Neuronal stem cell (in vitro differentiated cells): ENCODE results near the gene SETX.
A peak's percentile ranks its signal among the peaks of the same experiment; 100 is the strongest.

Source experiments
- DNase-seq: peaks from one replicate; pipeline ENCODE4 v3.0.0-alpha.2; 2013; ENCODE audit warnings: low spot score
- H2AFZ ChIP-seq: one replicate; pipeline ENCODE4 v1.6.1; 2013; ENCODE audit warnings: mild to moderate bottlenecking, low read length, inconsistent platforms
- H2AK5ac ChIP-seq: 2 replicates; pipeline ENCODE4 v1.6.1; 2013; ENCODE audit warnings: low read depth, mild to moderate bottlenecking, inconsistent platforms, low read length, moderate library complexity, mixed read lengths
- H2BK120ac ChIP-seq: 2 replicates; pipeline ENCODE4 v1.6.1; 2013; ENCODE audit warnings: low read depth, mild to moderate bottlenecking, inconsistent platforms, low read length, moderate library complexity, mixed read lengths
- H2BK12ac ChIP-seq: one replicate; pipeline ENCODE4 v1.6.1; 2013; ENCODE audit warnings: low read length, inconsistent platforms
- H2BK15ac ChIP-seq: 2 replicates; pipeline ENCODE4 v1.6.1; 2013; ENCODE audit warnings: mild to moderate bottlenecking, low read length, inconsistent platforms, mixed read lengths
- H2BK5ac ChIP-seq: one replicate; pipeline ENCODE4 v1.6.1; 2013; ENCODE audit warnings: inconsistent platforms, mild to moderate bottlenecking, low read length, moderate library complexity
- H3K14ac ChIP-seq: one replicate; pipeline ENCODE4 v1.6.1; 2013; ENCODE audit warnings: low read length, inconsistent platforms
- H3K18ac ChIP-seq: 2 replicates; pipeline ENCODE4 v1.6.1; 2013; ENCODE audit warnings: low read length, inconsistent platforms
- H3K23ac ChIP-seq: 2 replicates; pipeline ENCODE4 v1.6.1; 2013; ENCODE audit warnings: low read depth, mild to moderate bottlenecking, mixed read lengths, low read length, inconsistent platforms; ENCODE audit not compliant: poor library complexity
- H3K27ac ChIP-seq: replicated peaks from 3 replicates; pipeline ENCODE4 v1.5.1; 2013; ENCODE audit warnings: low read length, inconsistent platforms
- H3K27me3 ChIP-seq, 3 experiments: 2 replicates each; pipeline ENCODE4 v1.6.1; 2013; ENCODE audit warnings: low read length in 3 of 3, mild to moderate bottlenecking in 2 of 3, inconsistent platforms in 1 of 3, low read depth in 1 of 3, mixed read lengths in 1 of 3, moderate library complexity in 1 of 3; ENCODE audit not compliant: control insufficient read depth in 3 of 3, insufficient read depth in 3 of 3
- H3K36me3 ChIP-seq, 2 donors: replicated peaks in 1 of 2; 2 replicates each; pipeline ENCODE4 v1.6.1; 2013; ENCODE audit warnings: low read length in 2 of 2; ENCODE audit not compliant: control insufficient read depth in 2 of 2, insufficient read depth in 2 of 2
- H3K4ac ChIP-seq: 2 replicates; pipeline ENCODE4 v1.6.1; 2013; ENCODE audit warnings: inconsistent platforms, mild to moderate bottlenecking, low read length, moderate library complexity
- H3K4me1 ChIP-seq, 2 donors: 1 replicate in 1 of 2; 2 replicates in 1 of 2; pipeline ENCODE4 v1.6.1; 2013; ENCODE audit warnings: low read length in 2 of 2, low read depth in 1 of 2; ENCODE audit not compliant: control insufficient read depth in 2 of 2, insufficient read depth in 1 of 2
- H3K4me2 ChIP-seq: one replicate; pipeline ENCODE4 v1.6.1; 2013; ENCODE audit warnings: mild to moderate bottlenecking, low read length, inconsistent platforms; ENCODE audit not compliant: insufficient read depth, poor library complexity, severe bottlenecking
- H3K4me3 ChIP-seq, 2 donors: 2 replicates each; pipeline ENCODE4 v1.5.1; 2013; ENCODE audit warnings: low read length in 2 of 2, mild to moderate bottlenecking in 2 of 2, inconsistent platforms in 1 of 2, moderate library complexity in 1 of 2
- H3K79me1 ChIP-seq: one replicate; pipeline ENCODE4 v1.6.1; 2013; ENCODE audit warnings: low read depth, mild to moderate bottlenecking, inconsistent platforms, low read length, moderate library complexity
- H3K9ac ChIP-seq: one replicate; pipeline ENCODE4 v1.6.1; 2013; ENCODE audit warnings: mild to moderate bottlenecking, low read depth, low read length, inconsistent platforms; ENCODE audit not compliant: poor library complexity
- H3K9me3 ChIP-seq, 2 donors: replicated peaks in 1 of 2; 2 replicates each; pipeline versions ENCODE3 to v1.6.1; 2013; ENCODE audit warnings: low read length in 2 of 2, mild to moderate bottlenecking in 2 of 2, inconsistent platforms in 1 of 2, low read depth in 1 of 2, mixed read lengths in 1 of 2, moderate library complexity in 1 of 2; ENCODE audit not compliant: control insufficient read depth in 2 of 2, insufficient read depth in 1 of 2
- H4K8ac ChIP-seq: one replicate; pipeline ENCODE4 v1.6.1; 2013; ENCODE audit warnings: low read depth, mild to moderate bottlenecking, inconsistent platforms, low read length, moderate library complexity
- H4K91ac ChIP-seq: one replicate; pipeline ENCODE4 v1.6.1; 2013; ENCODE audit warnings: low read length, low read depth, mild to moderate bottlenecking, inconsistent platforms; ENCODE audit not compliant: poor library complexity
- WGBS, 2 donors: extraction: QIAGEN DNeasy Blood & Tissue Kit; methylation state at CpG; one replicate each; pipeline ENCODE4 v1.1.7; 2013; ENCODE audit warnings: missing lambda C conversion rate in 2 of 2, mixed read lengths in 1 of 2; ENCODE audit not compliant: insufficient read length in 2 of 2, insufficient replicate concordance in 1 of 2; ENCODE audit errors: extremely low coverage in 2 of 2; 5-methylcytosine and 5-hydroxymethylcytosine counted together

The SETX gene

DNA sequence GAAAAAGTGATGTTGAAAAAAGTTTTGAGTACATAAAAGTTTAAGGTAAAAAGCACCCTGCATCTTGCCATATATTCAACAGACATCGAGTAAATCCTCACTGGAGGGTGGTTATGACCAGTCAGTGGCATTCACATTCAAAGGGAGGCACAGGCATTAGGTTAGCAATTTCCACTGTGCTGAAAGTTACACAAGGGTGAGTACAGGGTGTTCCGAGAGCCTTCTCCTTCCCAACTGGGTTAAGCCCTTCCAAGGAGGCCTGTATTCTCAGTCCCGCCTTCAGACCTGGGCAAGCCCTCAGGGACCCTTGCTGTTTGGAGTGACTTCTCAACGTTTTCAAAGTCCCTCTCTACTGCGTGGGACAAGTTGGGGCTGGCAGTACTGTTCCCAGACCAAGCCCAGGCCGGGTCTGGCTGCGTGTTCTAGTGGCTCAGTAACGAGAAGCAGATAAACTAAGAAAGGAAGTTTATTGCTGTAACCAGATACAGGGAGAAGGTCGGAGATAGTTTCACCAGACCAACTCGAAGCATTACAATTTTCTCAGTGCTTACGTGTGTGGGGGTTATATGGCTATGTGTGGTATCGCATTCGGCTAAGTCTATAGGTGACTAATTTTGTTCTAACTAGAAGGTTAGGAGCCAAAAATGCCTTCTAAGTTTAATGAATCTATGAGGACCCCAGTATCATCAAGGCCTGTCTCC lies 13.0 kb upstream of the SETX start:
- H3K27ac ChIP-seq, result no peak overlapping the region
- no peak overlapping the region for H4K8ac ChIP-seq
- no peak overlapping the region for H3K4ac ChIP-seq
- H3K9ac ChIP-seq, result no peak overlapping the region
- no peak overlapping the region for H2BK12ac ChIP-seq
- no peak overlapping the region for H3K4me2 ChIP-seq
- no peak overlapping the region for H2BK15ac ChIP-seq
- no peak overlapping the region for H3K23ac ChIP-seq
- no peak overlapping the region for H4K91ac ChIP-seq
- no peak overlapping the region for H3K4me3 ChIP-seq
- no peaks in the 10 kb centered on the region for H3K79me1 ChIP-seq
- H3K36me3 ChIP-seq, result no peaks in the 10 kb centered on the region
- H2BK5ac ChIP-seq, result no peak overlapping the region
- peak overlapping the region; percentile 15 for H2AFZ ChIP-seq
- no peak overlapping the region for H3K14ac ChIP-seq
- H3K27me3 ChIP-seq, result no peaks in the 10 kb centered on the region
- no peak for DNase-seq
- no peak overlapping the region for H2BK120ac ChIP-seq
- no peak overlapping the region for H2AK5ac ChIP-seq
- H3K4me1 ChIP-seq, result no peaks in the 10 kb centered on the region
- WGBS, 2 donors, result no CpG with 5 or more reads among the region's 13 CpGs
- H3K18ac ChIP-seq, result no peak overlapping the region
- H3K9me3 ChIP-seq, result no peaks in the 10 kb centered on the region

DNA sequence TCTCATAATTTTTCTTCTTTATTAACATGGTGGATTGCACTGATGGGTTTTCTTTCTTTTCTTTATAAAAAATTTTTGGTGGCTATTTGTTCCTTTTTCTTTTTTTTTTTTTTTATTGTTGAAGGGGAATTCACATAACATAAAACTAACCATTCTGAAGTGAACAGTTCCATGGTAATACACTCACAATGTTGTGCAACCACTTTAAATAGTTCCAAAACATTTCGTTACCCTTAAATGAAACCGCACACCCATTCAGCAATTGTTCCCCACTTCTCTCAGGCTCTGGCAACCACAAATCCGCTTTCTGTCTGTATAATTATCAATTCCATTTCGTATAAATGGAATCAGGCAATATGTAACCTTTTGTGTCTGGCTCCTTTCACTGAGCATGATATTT lies 11.7 kb upstream of the SETX start:
- WGBS, 2 donors, result no CpG with 5 or more reads among the region's 4 CpGs
- DNase-seq, result no peak

DNA sequence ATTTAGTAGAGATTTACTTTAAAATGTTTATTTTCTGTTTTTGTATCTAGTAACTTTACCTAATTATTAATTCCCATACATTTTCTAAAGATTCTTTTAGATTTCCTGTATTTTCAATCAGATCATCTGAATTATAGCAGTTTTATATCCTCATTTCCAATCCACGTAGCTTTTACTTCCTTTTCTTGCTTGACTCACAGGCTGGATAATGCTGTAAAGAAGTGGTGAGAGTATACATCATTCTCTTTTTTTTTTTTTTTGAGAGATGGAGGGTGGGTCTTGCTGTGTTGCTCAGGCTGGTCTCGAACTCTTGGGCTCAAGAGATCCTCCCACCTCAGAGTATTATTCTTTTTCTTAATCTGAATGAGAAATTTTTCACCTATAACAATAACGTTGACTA lies 11.2 kb upstream of the SETX start:
- H3K18ac ChIP-seq, result no peak overlapping the region
- H3K79me1 ChIP-seq, result no peaks in the 10 kb centered on the region
- H2AK5ac ChIP-seq, result no peak overlapping the region
- H3K9ac ChIP-seq, result no peak overlapping the region
- no peaks in the 10 kb centered on the region for H3K36me3 ChIP-seq
- H3K9me3 ChIP-seq, result no peaks in the 10 kb centered on the region
- no peaks in the 10 kb centered on the region for H3K4me1 ChIP-seq
- no peak overlapping the region for H3K14ac ChIP-seq
- no peak overlapping the region for H2BK120ac ChIP-seq
- H2BK15ac ChIP-seq, result no peak overlapping the region
- H3K23ac ChIP-seq, result no peak overlapping the region
- H2BK5ac ChIP-seq, result no peak overlapping the region
- no peak overlapping the region for H2AFZ ChIP-seq
- no peak overlapping the region for H3K4ac ChIP-seq
- no peak overlapping the region for H2BK12ac ChIP-seq
- H3K27me3 ChIP-seq, result no peaks in the 10 kb centered on the region
- H4K91ac ChIP-seq, result no peak overlapping the region
- H4K8ac ChIP-seq, result no peak overlapping the region
- H3K4me3 ChIP-seq, result no peak overlapping the region
- DNase-seq, result no peak
- H3K27ac ChIP-seq, result no peak overlapping the region
- no CpG with 5 or more reads among the region's 3 CpGs for WGBS, 2 donors
- no peak overlapping the region for H3K4me2 ChIP-seq

More for the DNA sequence above, 11.7 kb upstream of the SETX start:
- Histone ChIP-seq H3K79me1 (no peaks in the 10 kb centered on the region), H3K4ac (no peak overlapping the region), H3K4me1 (no peaks in the 10 kb centered on the region), H3K27me3 (no peaks in the 10 kb centered on the region), H4K8ac (no peak overlapping the region), H3K14ac (no peak overlapping the region), H2BK12ac (no peak overlapping the region), H4K91ac (no peak overlapping the region), H3K18ac (no peak overlapping the region), H2BK15ac (no peak overlapping the region), H3K9me3 (no peaks in the 10 kb centered on the region), H3K4me2 (no peak overlapping the region), H3K23ac (no peak overlapping the region), H2AK5ac (no peak overlapping the region), H2BK120ac (no peak overlapping the region), H3K9ac (no peak overlapping the region), H3K27ac (no peak overlapping the region), H3K4me3 (no peak overlapping the region), H2AFZ (no peak overlapping the region), H3K36me3 (no peaks in the 10 kb centered on the region), H2BK5ac (no peak overlapping the region)

DNA sequence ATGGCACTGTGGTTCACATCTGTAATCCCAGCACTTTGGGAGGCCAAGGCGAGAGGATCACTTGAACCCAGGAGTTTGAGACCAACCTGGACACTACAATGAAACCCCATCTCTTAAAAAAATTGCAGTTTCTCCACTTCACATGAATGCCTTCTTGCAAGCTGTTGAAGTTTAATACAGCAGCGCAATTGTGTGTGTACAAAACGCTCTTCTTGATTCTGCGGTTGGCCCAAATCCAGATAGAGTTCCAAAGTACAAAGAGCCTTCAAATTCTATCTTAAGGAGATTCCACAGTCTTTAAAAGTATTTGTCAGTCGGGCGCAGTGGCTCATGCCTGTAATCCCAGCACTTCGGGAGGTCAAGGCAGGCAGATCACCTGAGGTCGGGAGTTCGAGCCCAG lies 9.3 kb upstream of the SETX start:
- Histone ChIP-seq H3K36me3 (no peaks in the 10 kb centered on the region), H2BK5ac (no peak overlapping the region), H3K18ac (no peak overlapping the region), H3K9me3 (no peaks in the 10 kb centered on the region), H3K9ac (no peak overlapping the region), H2BK120ac (no peak overlapping the region), H2AFZ (no peak overlapping the region), H3K14ac (no peak overlapping the region), H2BK12ac (no peak overlapping the region), H2AK5ac (no peak overlapping the region), H4K8ac (no peak overlapping the region), H4K91ac (no peak overlapping the region), H3K79me1 (no peaks in the 10 kb centered on the region), H3K4me2 (no peak overlapping the region), H3K4me3 (no peak overlapping the region), H2BK15ac (no peak overlapping the region), H3K23ac (no peak overlapping the region), H3K4ac (no peak overlapping the region), H3K27ac (no peak overlapping the region), H3K4me1 (no peaks in the 10 kb centered on the region), H3K27me3 (no peaks in the 10 kb centered on the region)
- DNase-seq, result no peak
- WGBS, 2 donors, result no CpG with 5 or more reads among the region's 9 CpGs
